Measurements from ENCODE around the gene PTRHD1.

DNA sequence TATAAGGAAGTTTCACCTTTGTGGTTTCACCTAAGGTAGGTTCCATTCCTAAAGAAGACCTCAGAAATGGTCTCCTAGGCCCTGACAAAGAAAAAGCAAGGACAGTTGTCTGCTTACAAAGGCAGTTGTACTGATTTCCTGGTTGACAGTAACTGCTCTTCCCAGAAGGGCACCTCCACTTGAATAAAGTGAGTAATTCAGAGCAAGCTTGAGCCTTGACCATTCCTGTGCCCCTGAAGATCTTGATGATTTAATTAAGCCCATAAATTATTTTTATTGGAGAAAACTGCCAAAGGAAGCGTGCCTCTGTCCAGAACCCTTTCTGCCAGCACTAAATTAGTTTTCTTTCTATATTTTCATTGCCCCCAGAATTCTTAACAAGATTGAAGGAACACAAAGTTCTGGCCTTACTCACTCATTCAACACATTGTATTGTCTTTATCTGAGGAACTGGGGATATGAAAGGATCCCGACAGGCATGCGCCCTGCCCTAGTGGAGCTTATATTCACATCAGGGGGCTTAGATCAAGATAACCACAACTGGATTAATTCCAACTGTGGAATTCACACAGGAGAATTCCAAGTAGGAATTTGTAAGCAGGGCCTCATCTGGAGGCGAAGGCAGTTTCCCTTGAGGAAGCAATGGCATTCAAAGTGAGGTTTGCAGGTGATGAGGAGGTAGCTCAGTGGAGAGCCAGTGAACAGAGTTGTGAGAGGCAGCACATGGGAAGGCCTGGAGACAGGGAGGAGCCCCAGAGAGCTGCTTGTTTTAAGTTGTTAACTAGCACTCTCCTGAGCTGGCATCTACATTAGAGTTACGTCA, 21.2 kb downstream of the PTRHD1 start:
- TF ChIP-seq, protein P1, sequence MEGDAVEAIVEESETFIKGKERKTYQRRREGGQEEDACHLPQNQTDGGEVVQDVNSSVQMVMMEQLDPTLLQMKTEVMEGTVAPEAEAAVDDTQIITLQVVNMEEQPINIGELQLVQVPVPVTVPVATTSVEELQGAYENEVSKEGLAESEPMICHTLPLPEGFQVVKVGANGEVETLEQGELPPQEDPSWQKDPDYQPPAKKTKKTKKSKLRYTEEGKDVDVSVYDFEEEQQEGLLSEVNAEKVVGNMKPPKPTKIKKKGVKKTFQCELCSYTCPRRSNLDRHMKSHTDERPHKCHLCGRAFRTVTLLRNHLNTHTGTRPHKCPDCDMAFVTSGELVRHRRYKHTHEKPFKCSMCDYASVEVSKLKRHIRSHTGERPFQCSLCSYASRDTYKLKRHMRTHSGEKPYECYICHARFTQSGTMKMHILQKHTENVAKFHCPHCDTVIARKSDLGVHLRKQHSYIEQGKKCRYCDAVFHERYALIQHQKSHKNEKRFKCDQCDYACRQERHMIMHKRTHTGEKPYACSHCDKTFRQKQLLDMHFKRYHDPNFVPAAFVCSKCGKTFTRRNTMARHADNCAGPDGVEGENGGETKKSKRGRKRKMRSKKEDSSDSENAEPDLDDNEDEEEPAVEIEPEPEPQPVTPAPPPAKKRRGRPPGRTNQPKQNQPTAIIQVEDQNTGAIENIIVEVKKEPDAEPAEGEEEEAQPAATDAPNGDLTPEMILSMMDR (conservative IDR thresholded peaks at IDR 0.05): no peak
- TF ChIP-seq EZH2 (IDR thresholded peaks at IDR 0.05; ENCODE audit: low read depth): no peak
